ENCODE data around the gene ITGA1. TPM values are rescaled to one million over a fixed set of nuclear protein-coding genes. Genes with fewer than 3 reads are reported as not detected.
"Not testable (repeated sequence)": the region's sequence is repeated elsewhere in the genome, so short reads cannot be mapped to it uniquely, and the experiment has no call there.

ITGA1 gene
- total RNA-seq, 1 donor from 2014 or later: 10.0 TPM

DNA sequence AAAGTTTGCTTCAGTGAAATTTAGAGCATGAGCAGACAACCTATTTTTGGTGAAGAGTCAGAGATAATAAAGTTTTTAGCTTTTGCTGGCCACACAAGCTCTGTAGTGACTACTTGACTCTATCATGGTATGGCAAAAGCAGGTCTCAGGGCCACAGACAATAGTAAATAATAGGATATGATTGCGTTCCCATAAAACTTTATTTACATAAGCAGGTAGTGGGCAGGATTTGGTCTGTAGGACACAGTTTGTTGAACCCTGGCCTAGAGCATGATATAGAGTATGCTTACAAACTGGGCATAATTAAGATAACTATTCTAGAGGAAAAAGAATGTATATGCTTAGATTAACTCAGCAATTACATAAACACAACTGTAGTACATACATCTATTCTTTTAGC is 30.1 kb downstream of the ITGA1 start:
- DNase-seq (ENCODE audit: low read depth): no peak
- H3K27me3 ChIP-seq (ENCODE audit: control insufficient read depth, insufficient read depth, low read length): no peaks in the 10 kb centered on the region
- no peaks in the 10 kb centered on the region for H3K36me3 ChIP-seq (ENCODE audit: control insufficient read depth, insufficient read depth, low read length)
- H3K4me3 ChIP-seq (ENCODE audit: low read depth, low read length): no peak overlapping the region
- TF ChIP-seq, protein P1, sequence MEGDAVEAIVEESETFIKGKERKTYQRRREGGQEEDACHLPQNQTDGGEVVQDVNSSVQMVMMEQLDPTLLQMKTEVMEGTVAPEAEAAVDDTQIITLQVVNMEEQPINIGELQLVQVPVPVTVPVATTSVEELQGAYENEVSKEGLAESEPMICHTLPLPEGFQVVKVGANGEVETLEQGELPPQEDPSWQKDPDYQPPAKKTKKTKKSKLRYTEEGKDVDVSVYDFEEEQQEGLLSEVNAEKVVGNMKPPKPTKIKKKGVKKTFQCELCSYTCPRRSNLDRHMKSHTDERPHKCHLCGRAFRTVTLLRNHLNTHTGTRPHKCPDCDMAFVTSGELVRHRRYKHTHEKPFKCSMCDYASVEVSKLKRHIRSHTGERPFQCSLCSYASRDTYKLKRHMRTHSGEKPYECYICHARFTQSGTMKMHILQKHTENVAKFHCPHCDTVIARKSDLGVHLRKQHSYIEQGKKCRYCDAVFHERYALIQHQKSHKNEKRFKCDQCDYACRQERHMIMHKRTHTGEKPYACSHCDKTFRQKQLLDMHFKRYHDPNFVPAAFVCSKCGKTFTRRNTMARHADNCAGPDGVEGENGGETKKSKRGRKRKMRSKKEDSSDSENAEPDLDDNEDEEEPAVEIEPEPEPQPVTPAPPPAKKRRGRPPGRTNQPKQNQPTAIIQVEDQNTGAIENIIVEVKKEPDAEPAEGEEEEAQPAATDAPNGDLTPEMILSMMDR (IDR thresholded peaks at IDR 0.05; ENCODE audit: insufficient read depth, low read length, poor library complexity, severe bottlenecking): no peak

GRCh38 chr5:52818360-52818759 is 30.6 kb downstream of the ITGA1 start:
- TF ChIP-seq, protein P1 (IDR thresholded peaks at IDR 0.05; ENCODE audit: insufficient read depth, low read length, poor library complexity, severe bottlenecking): no peak
- DNase-seq (ENCODE audit: low read depth): no peak
- no peak overlapping the region for H3K4me3 ChIP-seq (ENCODE audit: low read depth, low read length)
- H3K36me3 ChIP-seq (ENCODE audit: control insufficient read depth, insufficient read depth, low read length): no peaks in the 10 kb centered on the region
- no peaks in the 10 kb centered on the region for H3K27me3 ChIP-seq (ENCODE audit: control insufficient read depth, insufficient read depth, low read length)

GRCh38 chr5:52818807-52819206 is 31.1 kb downstream of the ITGA1 start:
- DNase-seq (ENCODE audit: low read depth); H3K27me3 ChIP-seq (ENCODE audit: control insufficient read depth, insufficient read depth, low read length); H3K4me3 ChIP-seq (ENCODE audit: low read depth, low read length); H3K36me3 ChIP-seq (ENCODE audit: control insufficient read depth, insufficient read depth, low read length): not testable (repeated sequence)

DNA sequence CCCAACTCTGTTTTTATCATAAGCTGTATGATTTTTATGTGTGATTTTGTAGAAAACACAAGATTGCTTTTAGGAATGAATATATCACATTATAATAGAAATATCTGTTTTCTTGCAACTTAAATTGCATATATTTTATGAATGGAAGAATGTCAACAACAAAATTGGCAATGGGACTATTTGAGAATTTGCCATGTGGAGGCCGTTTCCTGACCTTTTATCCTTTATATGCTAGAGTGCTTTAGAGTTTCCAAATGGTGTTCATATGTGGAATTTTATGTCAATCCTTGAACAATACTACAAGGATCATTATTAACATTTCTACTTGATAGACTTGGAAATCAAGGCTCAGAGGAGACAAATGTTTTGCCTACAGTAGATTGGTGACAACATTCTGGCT is 34.2 kb downstream of the ITGA1 start:
- Histone ChIP-seq H3K4me3 (ENCODE audit: low read depth, low read length) (no peak overlapping the region), H3K27me3 (ENCODE audit: control insufficient read depth, insufficient read depth, low read length) (no peaks in the 10 kb centered on the region), H3K36me3 (ENCODE audit: control insufficient read depth, insufficient read depth, low read length) (no peaks in the 10 kb centered on the region)
- DNase-seq (ENCODE audit: low read depth): no peak
- TF ChIP-seq, protein P1 (IDR thresholded peaks at IDR 0.05; ENCODE audit: insufficient read depth, low read length, poor library complexity, severe bottlenecking): no peak

- no peak overlapping the region for H3K4me3 ChIP-seq (ENCODE audit: low read depth, low read length)
- TF ChIP-seq, protein P1 (IDR thresholded peaks at IDR 0.05; ENCODE audit: insufficient read depth, low read length, poor library complexity, severe bottlenecking): no peak
Measured at GRCh38 chr5:52822437-52822836, 34.7 kb downstream of the ITGA1 start.

GRCh38 chr5:52824827-52825226 is 37.1 kb downstream of the ITGA1 start:
- no peak for DNase-seq (ENCODE audit: low read depth)
- Histone ChIP-seq H3K27me3 (ENCODE audit: control insufficient read depth, insufficient read depth, low read length) (no peaks in the 10 kb centered on the region), H3K36me3 (ENCODE audit: control insufficient read depth, insufficient read depth, low read length) (no peaks in the 10 kb centered on the region), H3K4me3 (ENCODE audit: low read depth, low read length) (no peak overlapping the region)
- TF ChIP-seq, protein P1 (IDR thresholded peaks at IDR 0.05; ENCODE audit: insufficient read depth, low read length, poor library complexity, severe bottlenecking): no peak

More at GRCh38 chr5:52822437-52822836, 34.7 kb downstream of the ITGA1 start:
- Histone ChIP-seq H3K36me3 (ENCODE audit: control insufficient read depth, insufficient read depth, low read length) (no peaks in the 10 kb centered on the region), H3K27me3 (ENCODE audit: control insufficient read depth, insufficient read depth, low read length) (no peaks in the 10 kb centered on the region)
- DNase-seq (ENCODE audit: low read depth): no peak
